ENCODE results near the gene VASH1. TPM values are rescaled to one million over a fixed set of nuclear protein-coding genes. Genes with fewer than 3 reads are reported as not detected.

Gene VASH1
- total RNA-seq, 1 donor from 2014 or later = 14.3 TPM

- no peak for DNase-seq
- peak; percentile 6 for ATAC-seq (ENCODE audit: poor library complexity)
- intact Hi-C loops (cut with DNase I) = no loop called here
Observed at GRCh38 chr14:76812093-76812421, 50.8 kb downstream of the VASH1 start.

GRCh38 chr14:76812422-76813383 is 51.4 kb downstream of the VASH1 start, which contains the start of gene ANGEL1:
Gene ANGEL1 (minus strand): TSS chr14:76812882. CDS start chr14:76812827, 55 bp downstream.
- peak; percentile 95 for ATAC-seq (ENCODE audit: poor library complexity)
- peak; percentile 98 for DNase-seq
- intact Hi-C loops (cut with DNase I) = no loop called here

GRCh38 chr14:76814726-76815645 is 53.7 kb downstream of the VASH1 start:
- intact Hi-C loops (cut with DNase I) = no loop called here
- no peak for ATAC-seq (ENCODE audit: poor library complexity)

DNA sequence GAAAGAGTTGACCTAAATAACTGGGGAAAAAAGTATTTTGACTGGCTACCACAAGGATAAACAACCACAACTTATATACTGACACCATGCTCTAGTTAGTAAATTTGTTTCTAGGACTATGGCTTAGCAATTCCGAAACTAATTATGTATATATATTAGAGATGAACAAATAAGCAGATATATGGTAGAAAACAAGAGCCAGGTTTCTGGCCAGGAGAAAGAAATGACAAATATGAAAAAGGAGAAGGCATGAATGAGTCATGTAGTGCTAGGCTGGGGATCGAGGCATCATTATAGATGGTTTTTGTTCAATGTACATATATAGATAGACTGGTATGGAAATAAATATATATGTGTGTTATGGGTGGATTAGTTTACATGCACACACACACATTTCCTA is 59.4 kb downstream of the VASH1 start:
- intact Hi-C loops (cut with DNase I) = no loop called here
- DNase-seq = no peak
- ATAC-seq (ENCODE audit: poor library complexity) = no peak

More at GRCh38 chr14:76814726-76815645, 53.7 kb downstream of the VASH1 start:
- DNase-seq = no peak

- DNase-seq = no peak
- no peak for ATAC-seq (ENCODE audit: poor library complexity)
- intact Hi-C loops (cut with DNase I) = no loop called here
Observed at GRCh38 chr14:76826122-76826521, 64.9 kb downstream of the VASH1 start, which contains the start of gene LRRC74A. Gene LRRC74A (plus strand): TSS chr14:76826408. CDS start chr14:76826698, 290 bp downstream.

- ATAC-seq (ENCODE audit: poor library complexity) (peak; percentile 65), DNase-seq (peak; percentile 70)
- intact Hi-C loops (cut with DNase I) = no loop called here
Observed at GRCh38 chr14:76827696-76828296, 66.5 kb downstream of the VASH1 start.

- intact Hi-C loops (cut with DNase I) = no loop called here
- no peak for ATAC-seq (ENCODE audit: poor library complexity)
- DNase-seq = no peak
Observed at GRCh38 chr14:76828339-76829012, 67.2 kb downstream of the VASH1 start.

DNA sequence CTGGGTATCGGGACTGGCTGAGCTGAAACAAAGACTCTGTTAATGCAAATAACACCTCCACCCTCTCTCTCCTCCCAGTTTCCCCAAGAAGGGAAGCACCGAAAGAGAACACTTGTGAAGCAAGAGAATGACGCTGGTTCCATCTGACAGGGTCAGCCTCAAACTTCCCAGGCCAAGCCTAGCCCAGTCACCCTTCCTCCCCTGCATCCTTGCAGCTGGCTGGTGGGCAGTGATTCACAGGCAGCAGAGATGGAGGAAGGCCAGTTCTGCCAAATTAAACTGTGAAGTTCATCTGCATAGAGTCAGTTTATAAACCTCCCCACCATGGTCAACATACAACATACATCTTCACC is 67.7 kb downstream of the VASH1 start:
- intact Hi-C loops (cut with DNase I) = no loop called here
- DNase-seq = peak; percentile 68
- ATAC-seq (ENCODE audit: poor library complexity) = peak; percentile 75

DNA sequence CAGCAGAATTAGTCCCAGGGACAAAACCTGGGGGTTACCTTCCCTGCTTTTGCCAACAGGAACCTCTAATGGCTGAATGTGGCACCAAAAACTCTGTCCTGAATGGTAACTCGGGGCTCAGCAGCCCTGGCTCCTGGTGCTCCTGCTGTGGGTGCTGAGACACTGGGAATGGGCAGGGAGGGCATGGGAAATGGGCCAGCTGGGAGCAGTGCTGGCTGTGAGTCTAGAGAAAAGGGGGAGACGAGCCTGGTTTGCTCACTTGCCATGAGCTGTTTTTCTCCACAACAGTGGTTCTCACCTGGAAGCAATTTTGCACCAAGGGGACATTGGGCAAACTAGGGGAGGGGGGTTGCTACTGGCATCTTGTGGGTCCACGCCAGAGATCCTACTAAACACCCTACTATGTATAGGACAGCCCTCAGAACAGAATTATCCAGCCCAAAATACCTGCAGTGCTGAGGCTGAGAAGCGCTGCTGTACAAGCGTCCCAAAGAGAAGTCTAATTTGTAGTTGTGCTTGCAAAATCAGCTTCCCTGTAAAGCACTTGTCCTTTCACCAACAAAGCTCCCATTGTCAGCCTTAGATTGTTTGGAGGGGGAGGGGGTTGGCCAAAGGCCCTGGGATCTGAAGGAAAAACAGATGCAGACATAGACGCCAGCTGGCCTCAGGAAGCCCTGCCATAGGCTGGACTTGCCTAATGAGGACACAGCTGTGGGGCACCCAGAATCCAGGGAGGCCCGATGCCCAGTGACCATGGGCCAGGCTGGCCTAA is 68.6 kb downstream of the VASH1 start:
- ATAC-seq (ENCODE audit: poor library complexity) (peak; percentile 72), DNase-seq (peak; percentile 92)
- intact Hi-C loops (cut with DNase I) = no loop called here

- ATAC-seq (ENCODE audit: poor library complexity) (no peak), DNase-seq (no peak)
Observed at GRCh38 chr14:76830556-76830955, 69.3 kb downstream of the VASH1 start.

GRCh38 chr14:76832503-76832988 is 71.3 kb downstream of the VASH1 start:
- intact Hi-C loops (cut with DNase I) = no loop called here
- peak; percentile 47 for ATAC-seq (ENCODE audit: poor library complexity)

More at GRCh38 chr14:76830556-76830955, 69.3 kb downstream of the VASH1 start:
- intact Hi-C loops (cut with DNase I) = no loop called here

More at GRCh38 chr14:76832503-76832988, 71.3 kb downstream of the VASH1 start:
- no peak for DNase-seq

Other genes with a start within 250 kb of the VASH1 start
- 8.7 TPM for gene ANGEL1, start 51.4 kb downstream of the VASH1 start, total RNA-seq
- gene LRRC74A, start 64.9 kb downstream of the VASH1 start, total RNA-seq = not detected